ENCODE results near the gene UGCG. TPM values are rescaled to one million over a fixed set of nuclear protein-coding genes. Genes with fewer than 3 reads are reported as not detected.
A peak's percentile ranks its signal among the peaks of the same experiment; 100 is the strongest.

Gene UGCG
- total and polyA plus RNA-seq, 10 of the 15 experiments (the other 5 are each of a cell fraction or from before 2014, with no cell fraction given), result 21.7 to 96.6 (median 48.9) TPM

DNA sequence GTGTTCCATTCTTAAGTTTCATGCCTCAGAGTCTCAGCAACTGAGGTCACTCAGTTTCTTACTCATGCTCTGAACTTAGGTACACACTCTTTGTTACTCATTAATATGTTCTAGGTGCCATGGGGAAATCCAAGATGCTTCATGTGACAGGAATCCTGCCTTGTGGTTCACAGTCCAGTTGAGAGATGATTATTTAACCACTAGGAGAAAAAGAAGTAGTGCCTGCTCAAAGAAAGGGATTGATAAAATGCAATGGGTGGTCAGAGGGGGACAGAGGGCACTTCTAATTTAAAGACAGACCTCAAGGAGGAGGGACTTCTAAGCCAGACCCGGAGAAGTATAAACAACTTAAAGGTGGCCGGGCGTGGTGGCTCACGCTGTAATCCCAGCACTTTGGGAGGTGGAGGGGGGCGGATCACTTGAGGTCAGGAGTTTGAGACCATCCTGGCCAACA is 69.0 kb downstream of the UGCG start (continued):
- TF ChIP-seq, protein P1, sequence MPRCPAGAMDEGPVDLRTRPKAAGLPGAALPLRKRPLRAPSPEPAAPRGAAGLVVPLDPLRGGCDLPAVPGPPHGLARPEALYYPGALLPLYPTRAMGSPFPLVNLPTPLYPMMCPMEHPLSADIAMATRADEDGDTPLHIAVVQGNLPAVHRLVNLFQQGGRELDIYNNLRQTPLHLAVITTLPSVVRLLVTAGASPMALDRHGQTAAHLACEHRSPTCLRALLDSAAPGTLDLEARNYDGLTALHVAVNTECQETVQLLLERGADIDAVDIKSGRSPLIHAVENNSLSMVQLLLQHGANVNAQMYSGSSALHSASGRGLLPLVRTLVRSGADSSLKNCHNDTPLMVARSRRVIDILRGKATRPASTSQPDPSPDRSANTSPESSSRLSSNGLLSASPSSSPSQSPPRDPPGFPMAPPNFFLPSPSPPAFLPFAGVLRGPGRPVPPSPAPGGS (IDR thresholded peaks at IDR 0.05; ENCODE audit: borderline replicate concordance, insufficient read depth, low read depth, low read length, poor library complexity, severe bottlenecking), result peak; percentile 82
- peak; percentile 96 for TF ChIP-seq RUNX3 (IDR thresholded peaks at IDR 0.05; ENCODE audit: low read length)
- TF ChIP-seq, protein P2, sequence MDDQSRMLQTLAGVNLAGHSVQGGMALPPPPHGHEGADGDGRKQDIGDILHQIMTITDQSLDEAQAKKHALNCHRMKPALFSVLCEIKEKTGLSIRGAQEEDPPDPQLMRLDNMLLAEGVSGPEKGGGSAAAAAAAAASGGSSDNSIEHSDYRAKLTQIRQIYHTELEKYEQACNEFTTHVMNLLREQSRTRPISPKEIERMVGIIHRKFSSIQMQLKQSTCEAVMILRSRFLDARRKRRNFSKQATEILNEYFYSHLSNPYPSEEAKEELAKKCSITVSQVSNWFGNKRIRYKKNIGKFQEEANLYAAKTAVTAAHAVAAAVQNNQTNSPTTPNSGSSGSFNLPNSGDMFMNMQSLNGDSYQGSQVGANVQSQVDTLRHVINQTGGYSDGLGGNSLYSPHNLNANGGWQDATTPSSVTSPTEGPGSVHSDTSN (IDR thresholded peaks at IDR 0.05; ENCODE audit: insufficient replicate concordance, low read depth, low read length), result no peak
- peak; percentile 75 for TF ChIP-seq CREM (IDR thresholded peaks at IDR 0.05; ENCODE audit: low read depth)
- TF ChIP-seq DPF2 (IDR thresholded peaks at IDR 0.05), result peak; percentile 86; the same call in 1 of the 2 replicates
- TF ChIP-seq, protein P3, sequence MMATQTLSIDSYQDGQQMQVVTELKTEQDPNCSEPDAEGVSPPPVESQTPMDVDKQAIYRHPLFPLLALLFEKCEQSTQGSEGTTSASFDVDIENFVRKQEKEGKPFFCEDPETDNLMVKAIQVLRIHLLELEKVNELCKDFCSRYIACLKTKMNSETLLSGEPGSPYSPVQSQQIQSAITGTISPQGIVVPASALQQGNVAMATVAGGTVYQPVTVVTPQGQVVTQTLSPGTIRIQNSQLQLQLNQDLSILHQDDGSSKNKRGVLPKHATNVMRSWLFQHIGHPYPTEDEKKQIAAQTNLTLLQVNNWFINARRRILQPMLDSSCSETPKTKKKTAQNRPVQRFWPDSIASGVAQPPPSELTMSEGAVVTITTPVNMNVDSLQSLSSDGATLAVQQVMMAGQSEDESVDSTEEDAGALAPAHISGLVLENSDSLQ (IDR thresholded peaks at IDR 0.05), result peak; percentile 39; the same call in 1 of the 2 replicates
- TF ChIP-seq RB1 (IDR thresholded peaks at IDR 0.05; ENCODE audit: borderline replicate concordance), result no peak
- TF ChIP-seq SMARCA5 (IDR thresholded peaks at IDR 0.05), result peak; percentile 50; the same call in 1 of the 2 replicates
- TF ChIP-seq MEF2B (IDR thresholded peaks at IDR 0.05; ENCODE audit: partially characterized antibody, poor library complexity, severe bottlenecking), result peak; percentile 35
- TF ChIP-seq JUNB (IDR thresholded peaks at IDR 0.05), result peak; percentile 89
- no peak for TF ChIP-seq GATAD2B (conservative IDR thresholded peaks at IDR 0.05; ENCODE audit: low read depth)
- TF ChIP-seq, protein P4, sequence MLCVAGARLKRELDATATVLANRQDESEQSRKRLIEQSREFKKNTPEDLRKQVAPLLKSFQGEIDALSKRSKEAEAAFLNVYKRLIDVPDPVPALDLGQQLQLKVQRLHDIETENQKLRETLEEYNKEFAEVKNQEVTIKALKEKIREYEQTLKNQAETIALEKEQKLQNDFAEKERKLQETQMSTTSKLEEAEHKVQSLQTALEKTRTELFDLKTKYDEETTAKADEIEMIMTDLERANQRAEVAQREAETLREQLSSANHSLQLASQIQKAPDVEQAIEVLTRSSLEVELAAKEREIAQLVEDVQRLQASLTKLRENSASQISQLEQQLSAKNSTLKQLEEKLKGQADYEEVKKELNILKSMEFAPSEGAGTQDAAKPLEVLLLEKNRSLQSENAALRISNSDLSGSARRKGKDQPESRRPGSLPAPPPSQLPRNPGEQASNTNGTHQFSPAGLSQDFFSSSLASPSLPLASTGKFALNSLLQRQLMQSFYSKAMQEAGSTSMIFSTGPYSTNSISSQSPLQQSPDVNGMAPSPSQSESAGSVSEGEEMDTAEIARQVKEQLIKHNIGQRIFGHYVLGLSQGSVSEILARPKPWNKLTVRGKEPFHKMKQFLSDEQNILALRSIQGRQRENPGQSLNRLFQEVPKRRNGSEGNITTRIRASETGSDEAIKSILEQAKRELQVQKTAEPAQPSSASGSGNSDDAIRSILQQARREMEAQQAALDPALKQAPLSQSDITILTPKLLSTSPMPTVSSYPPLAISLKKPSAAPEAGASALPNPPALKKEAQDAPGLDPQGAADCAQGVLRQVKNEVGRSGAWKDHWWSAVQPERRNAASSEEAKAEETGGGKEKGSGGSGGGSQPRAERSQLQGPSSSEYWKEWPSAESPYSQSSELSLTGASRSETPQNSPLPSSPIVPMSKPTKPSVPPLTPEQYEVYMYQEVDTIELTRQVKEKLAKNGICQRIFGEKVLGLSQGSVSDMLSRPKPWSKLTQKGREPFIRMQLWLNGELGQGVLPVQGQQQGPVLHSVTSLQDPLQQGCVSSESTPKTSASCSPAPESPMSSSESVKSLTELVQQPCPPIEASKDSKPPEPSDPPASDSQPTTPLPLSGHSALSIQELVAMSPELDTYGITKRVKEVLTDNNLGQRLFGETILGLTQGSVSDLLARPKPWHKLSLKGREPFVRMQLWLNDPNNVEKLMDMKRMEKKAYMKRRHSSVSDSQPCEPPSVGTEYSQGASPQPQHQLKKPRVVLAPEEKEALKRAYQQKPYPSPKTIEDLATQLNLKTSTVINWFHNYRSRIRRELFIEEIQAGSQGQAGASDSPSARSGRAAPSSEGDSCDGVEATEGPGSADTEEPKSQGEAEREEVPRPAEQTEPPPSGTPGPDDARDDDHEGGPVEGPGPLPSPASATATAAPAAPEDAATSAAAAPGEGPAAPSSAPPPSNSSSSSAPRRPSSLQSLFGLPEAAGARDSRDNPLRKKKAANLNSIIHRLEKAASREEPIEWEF (IDR thresholded peaks at IDR 0.05; ENCODE audit: insufficient replicate concordance, low read depth, low read length), result peak; percentile 44
- TF ChIP-seq JUND (IDR thresholded peaks at IDR 0.05; ENCODE audit: low read depth, low read length), result peak; percentile 56; the same call in 1 of the 2 replicates
- TF ChIP-seq IKZF2 (IDR thresholded peaks at IDR 0.05), result peak; percentile 99
- TF ChIP-seq FOXM1 (IDR thresholded peaks at IDR 0.05; ENCODE audit: low read depth, low read length), result peak; percentile 86; the same call in 1 of the 2 replicates
- TF ChIP-seq ATF7 (IDR thresholded peaks at IDR 0.05; ENCODE audit: low read depth), result peak; percentile 90
- TF ChIP-seq RFX5 (IDR thresholded peaks at IDR 0.05; ENCODE audit: low read depth, low read length), result no peak
- TF ChIP-seq BCL11A (IDR thresholded peaks at IDR 0.05; ENCODE audit: low read depth, low read length), result peak; percentile 89
- TF ChIP-seq, protein P5, sequence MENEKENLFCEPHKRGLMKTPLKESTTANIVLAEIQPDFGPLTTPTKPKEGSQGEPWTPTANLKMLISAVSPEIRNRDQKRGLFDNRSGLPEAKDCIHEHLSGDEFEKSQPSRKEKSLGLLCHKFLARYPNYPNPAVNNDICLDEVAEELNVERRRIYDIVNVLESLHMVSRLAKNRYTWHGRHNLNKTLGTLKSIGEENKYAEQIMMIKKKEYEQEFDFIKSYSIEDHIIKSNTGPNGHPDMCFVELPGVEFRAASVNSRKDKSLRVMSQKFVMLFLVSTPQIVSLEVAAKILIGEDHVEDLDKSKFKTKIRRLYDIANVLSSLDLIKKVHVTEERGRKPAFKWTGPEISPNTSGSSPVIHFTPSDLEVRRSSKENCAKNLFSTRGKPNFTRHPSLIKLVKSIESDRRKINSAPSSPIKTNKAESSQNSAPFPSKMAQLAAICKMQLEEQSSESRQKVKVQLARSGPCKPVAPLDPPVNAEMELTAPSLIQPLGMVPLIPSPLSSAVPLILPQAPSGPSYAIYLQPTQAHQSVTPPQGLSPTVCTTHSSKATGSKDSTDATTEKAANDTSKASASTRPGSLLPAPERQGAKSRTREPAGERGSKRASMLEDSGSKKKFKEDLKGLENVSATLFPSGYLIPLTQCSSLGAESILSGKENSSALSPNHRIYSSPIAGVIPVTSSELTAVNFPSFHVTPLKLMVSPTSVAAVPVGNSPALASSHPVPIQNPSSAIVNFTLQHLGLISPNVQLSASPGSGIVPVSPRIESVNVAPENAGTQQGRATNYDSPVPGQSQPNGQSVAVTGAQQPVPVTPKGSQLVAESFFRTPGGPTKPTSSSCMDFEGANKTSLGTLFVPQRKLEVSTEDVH (IDR thresholded peaks at IDR 0.05; ENCODE audit: low read depth, partially characterized antibody), result peak; percentile 49

All from GM12878 (cell line).